Loucy (cell line): ENCODE results near the gene POP4.

ENCODE experiments used
- H2AFZ ChIP-seq: fragments of 200-600 bp; sonication (generic); 2 replicates; pipeline ENCODE4 v1.6.0; 2016; ENCODE audit warnings: antibody characterized with exemption, mild to moderate bottlenecking, low read length, moderate library complexity
- H3F3A ChIP-seq: fragments of 200-600 bp; 2 replicates; pipeline ENCODE4 v1.6.0; 2016; ENCODE audit warnings: antibody characterized with exemption, low read depth, mild to moderate bottlenecking
- H3K27me3 ChIP-seq: fragments of 200-600 bp; sonication (generic); 2 replicates; pipeline ENCODE4 v1.6.1; 2014; ENCODE audit warnings: low read length, mild to moderate bottlenecking; ENCODE audit not compliant: insufficient read depth, poor library complexity, severe bottlenecking
- H3K36me3 ChIP-seq: fragments of 200-600 bp; sonication (generic); 2 replicates; pipeline ENCODE4 v1.6.1; 2016; ENCODE audit warnings: low read length; ENCODE audit not compliant: insufficient read depth
- H3K4me1 ChIP-seq: fragments of 200-600 bp; sonication (generic); 2 replicates; pipeline ENCODE4 v1.5.1; 2014; ENCODE audit warnings: low read length, mild to moderate bottlenecking; ENCODE audit not compliant: insufficient read depth, poor library complexity, severe bottlenecking
- H3K4me2 ChIP-seq: fragments of 200-600 bp; sonication (generic); 2 replicates; pipeline ENCODE4 v1.6.0; 2014; ENCODE audit warnings: antibody characterized with exemption, low read length, low read depth, mild to moderate bottlenecking; ENCODE audit not compliant: poor library complexity, severe bottlenecking
- H3K4me3 ChIP-seq: fragments of 200-600 bp; sonication (generic); 2 replicates; pipeline ENCODE4 v1.5.1; 2014; ENCODE audit warnings: low read length, mild to moderate bottlenecking, mixed read lengths; ENCODE audit not compliant: poor library complexity, severe bottlenecking
- H3K79me2 ChIP-seq: fragments of 200-600 bp; sonication (generic); 2 replicates; pipeline ENCODE4 v1.6.1; 2014; ENCODE audit warnings: low read length; ENCODE audit not compliant: insufficient read depth
- H3K9ac ChIP-seq: fragments of 200-600 bp; sonication (generic); 2 replicates; pipeline ENCODE4 v1.6.0; 2014; ENCODE audit warnings: mild to moderate bottlenecking, low read depth, low read length, moderate library complexity; ENCODE audit not compliant: poor library complexity, severe bottlenecking
- H3K9me2 ChIP-seq: fragments of 200-600 bp; sonication (generic); replicated peaks from 2 replicates; pipeline ENCODE4 v1.6.1; 2016; ENCODE audit warnings: low read depth, low read length, mixed read lengths
- H3K9me3 ChIP-seq: fragments of 200-600 bp; sonication (generic); 2 replicates; pipeline ENCODE4 v1.6.1; 2014; ENCODE audit warnings: mild to moderate bottlenecking, antibody characterized with exemption, low read length, low read depth; ENCODE audit not compliant: insufficient read depth
- H4K20me1 ChIP-seq: fragments of 200-600 bp; sonication (generic); 2 replicates; pipeline ENCODE4 v1.6.0; 2014; ENCODE audit warnings: antibody characterized with exemption, low read length, mild to moderate bottlenecking; ENCODE audit not compliant: insufficient read depth, poor library complexity, severe bottlenecking
- EZH2phosphoT487 ChIP-seq: fragments of 200-600 bp; IDR thresholded peaks from 2 replicates; pipeline ENCODE4 v1.6.1; 2018; ENCODE audit warnings: antibody characterized with exemption, mild to moderate bottlenecking, moderate library complexity, borderline replicate concordance
- TF ChIP-seq, protein P1 (sequence below): fragments of 200-600 bp; sonication (generic); conservative IDR thresholded peaks from 2 replicates; pipeline ENCODE4 v1.5.1; 2014; ENCODE audit warnings: mild to moderate bottlenecking, antibody characterized with exemption, low read length

The POP4 gene

GRCh38 chr19:29631450-29631849, 25.4 kb downstream of the POP4 start:
- H3K9me3 ChIP-seq = no peaks in the 10 kb centered on the region
- no peaks in the 10 kb centered on the region for H3K4me1 ChIP-seq
- no peaks in the 10 kb centered on the region for H3F3A ChIP-seq
- no peak overlapping the region for H3K4me3 ChIP-seq
- H3K9ac ChIP-seq = no peak overlapping the region
- no peaks in the 10 kb centered on the region for H3K9me2 ChIP-seq
- H4K20me1 ChIP-seq = no peaks in the 10 kb centered on the region
- TF ChIP-seq, protein P1, sequence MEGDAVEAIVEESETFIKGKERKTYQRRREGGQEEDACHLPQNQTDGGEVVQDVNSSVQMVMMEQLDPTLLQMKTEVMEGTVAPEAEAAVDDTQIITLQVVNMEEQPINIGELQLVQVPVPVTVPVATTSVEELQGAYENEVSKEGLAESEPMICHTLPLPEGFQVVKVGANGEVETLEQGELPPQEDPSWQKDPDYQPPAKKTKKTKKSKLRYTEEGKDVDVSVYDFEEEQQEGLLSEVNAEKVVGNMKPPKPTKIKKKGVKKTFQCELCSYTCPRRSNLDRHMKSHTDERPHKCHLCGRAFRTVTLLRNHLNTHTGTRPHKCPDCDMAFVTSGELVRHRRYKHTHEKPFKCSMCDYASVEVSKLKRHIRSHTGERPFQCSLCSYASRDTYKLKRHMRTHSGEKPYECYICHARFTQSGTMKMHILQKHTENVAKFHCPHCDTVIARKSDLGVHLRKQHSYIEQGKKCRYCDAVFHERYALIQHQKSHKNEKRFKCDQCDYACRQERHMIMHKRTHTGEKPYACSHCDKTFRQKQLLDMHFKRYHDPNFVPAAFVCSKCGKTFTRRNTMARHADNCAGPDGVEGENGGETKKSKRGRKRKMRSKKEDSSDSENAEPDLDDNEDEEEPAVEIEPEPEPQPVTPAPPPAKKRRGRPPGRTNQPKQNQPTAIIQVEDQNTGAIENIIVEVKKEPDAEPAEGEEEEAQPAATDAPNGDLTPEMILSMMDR = no peak
- no peak for TF ChIP-seq EZH2phosphoT487
- no peaks in the 10 kb centered on the region for H3K79me2 ChIP-seq
- no peaks in the 10 kb centered on the region for H3K27me3 ChIP-seq
- H3K36me3 ChIP-seq = no peaks in the 10 kb centered on the region
- no peak overlapping the region for H2AFZ ChIP-seq
- H3K4me2 ChIP-seq = no peak overlapping the region

DNA sequence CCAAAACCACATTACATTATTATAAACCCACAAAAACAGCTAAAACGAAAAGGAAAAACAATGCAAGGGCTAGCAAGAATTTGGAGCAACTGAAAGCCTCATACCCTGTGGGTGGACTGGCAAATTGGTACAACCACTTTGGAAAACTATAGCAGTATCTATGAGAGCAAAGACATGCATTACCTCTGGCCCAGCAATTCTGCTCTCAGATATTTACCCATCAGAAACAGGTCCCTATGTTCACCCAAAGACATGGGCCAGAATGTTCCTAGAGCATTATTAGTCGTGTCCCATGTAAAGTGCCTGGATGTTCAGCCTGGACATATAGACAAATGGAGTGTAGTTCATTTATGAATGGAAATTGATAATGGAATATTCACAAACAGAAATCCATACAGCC, 27.9 kb downstream of the POP4 start:
- no peaks in the 10 kb centered on the region for H3K4me1 ChIP-seq

GRCh38 chr19:29634423-29635130, 28.5 kb downstream of the POP4 start:
- Histone ChIP-seq H3K4me1 (no peaks in the 10 kb centered on the region), H3K27me3 (no peaks in the 10 kb centered on the region), H3K9me2 (no peaks in the 10 kb centered on the region), H4K20me1 (no peaks in the 10 kb centered on the region), H3K36me3 (no peaks in the 10 kb centered on the region), H3K4me3 (no peak overlapping the region), H3K79me2 (no peaks in the 10 kb centered on the region), H3K9me3 (no peaks in the 10 kb centered on the region), H3K4me2 (no peak overlapping the region), H3K9ac (no peak overlapping the region), H3F3A (no peaks in the 10 kb centered on the region), H2AFZ (no peak overlapping the region)
- no peak for TF ChIP-seq EZH2phosphoT487
- TF ChIP-seq, protein P1 = no peak

More for the DNA sequence above, 27.9 kb downstream of the POP4 start:
- Histone ChIP-seq H4K20me1 (no peaks in the 10 kb centered on the region), H3K9me2 (no peaks in the 10 kb centered on the region), H2AFZ (no peak overlapping the region), H3K9ac (no peak overlapping the region), H3K27me3 (no peaks in the 10 kb centered on the region), H3K36me3 (no peaks in the 10 kb centered on the region), H3K79me2 (no peaks in the 10 kb centered on the region), H3K4me2 (no peak overlapping the region), H3F3A (no peaks in the 10 kb centered on the region), H3K4me3 (no peak overlapping the region), H3K9me3 (no peaks in the 10 kb centered on the region)
- TF ChIP-seq, protein P1 = no peak
- TF ChIP-seq EZH2phosphoT487 = no peak
